HG02571 (cell line): Measurements from ENCODE around the gene USP2.

Experiments used
- ATAC-seq: cut with Tn5 transposase; IDR thresholded peaks from one replicate; pipeline ENCODE4 v1.9.1; 2021; ENCODE audit warnings: mild to moderate bottlenecking, moderate library complexity; ENCODE audit not compliant: unreplicated experiment

Gene USP2

GRCh38 chr11:119307974-119308373 is 73.5 kb downstream of the USP2 start:
- no peak for ATAC-seq

GRCh38 chr11:119307219-119307618 is 74.3 kb downstream of the USP2 start:
- no peak for ATAC-seq

GRCh38 chr11:119306373-119306890 is 75.1 kb downstream of the USP2 start:
- ATAC-seq: no peak

DNA sequence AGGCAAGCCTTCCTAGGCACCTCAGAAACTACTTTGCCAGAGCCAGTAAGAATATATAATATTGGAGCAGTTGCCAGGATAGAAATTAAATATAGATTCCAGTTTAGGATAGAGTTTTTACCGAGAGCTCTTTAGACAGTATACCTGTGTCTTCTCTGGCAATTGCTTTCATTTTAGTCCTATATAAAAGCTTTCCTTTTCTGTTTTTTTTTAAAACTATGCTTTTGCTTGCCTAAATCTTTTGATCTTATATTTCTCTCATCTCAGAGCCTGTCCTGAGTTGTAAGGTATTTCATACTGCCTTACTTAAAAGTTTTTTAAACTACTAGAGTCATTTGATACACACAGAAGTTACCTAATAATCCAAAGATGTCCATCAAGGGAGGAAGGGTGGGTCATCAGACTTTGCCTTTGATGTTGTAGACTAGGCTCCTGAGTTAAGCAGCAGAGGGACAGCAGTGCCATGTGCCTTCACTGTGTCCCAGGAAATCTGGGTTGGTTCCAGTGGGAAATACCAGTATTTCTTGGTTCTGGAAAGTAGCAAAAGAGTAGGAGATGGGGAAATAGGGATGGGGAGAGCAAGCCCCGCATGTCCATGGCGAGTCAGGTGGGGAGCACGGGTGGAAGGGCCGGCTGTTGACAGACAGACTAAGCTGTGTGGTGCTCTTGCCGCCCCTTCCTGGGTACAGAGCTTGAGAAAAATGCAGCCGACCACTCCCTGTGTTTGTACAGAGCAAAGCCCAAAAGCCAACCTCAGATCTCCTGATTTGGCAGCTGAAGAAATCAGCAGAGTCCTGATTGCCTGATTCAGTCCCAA is 75.7 kb downstream of the USP2 start:
- ATAC-seq: no peak
